IPS-11a (cell line): ENCODE results near the gene SCUBE2.

ENCODE experiments used
- H3K4me3 ChIP-seq: one replicate; pipeline ENCODE4 v1.5.1; 2013; ENCODE audit warnings: low read depth, low read length, control low read depth

The SCUBE2 gene

GRCh38 chr11:8971196-8971923 lies 120.0 kb downstream of the SCUBE2 start:
- no peak overlapping the region for H3K4me3 ChIP-seq
